ENCODE data around the gene FOXL2. TPM values are rescaled to one million over a fixed set of nuclear protein-coding genes. Genes with fewer than 3 reads are reported as not detected.

Gene FOXL2
- total RNA-seq, 4 donors from 2014 or later: not detected

- no peak overlapping the region for H3K27ac ChIP-seq
- peak overlapping the region in 1 of 4 donors; percentile 2 for H3K4me3 ChIP-seq
- no peaks in the 10 kb centered on the region for H3K36me3 ChIP-seq
- peaks cover 28 to 34% of the 10 kb centered on the region in 2 donors for H3K4me1 ChIP-seq
- in situ Hi-C loops (cut with MboI; ENCODE audit: low sequenced_read_pairs in 4 of 4) (loop anchor here (10.0 to 25.0 kb wide), 3 partner anchors 374 to 399 kb away; partner anchors contain the start of gene MRPS22 (in 2 of the 4)), intact Hi-C loops (cut with DNase I; ENCODE audit: low total_unique reads) (loop anchor here (5.0 kb wide), 1 partner anchor 389 kb away; no protein-coding TSS in a partner anchor)
- TF ChIP-seq CTCF (IDR thresholded peaks at IDR 0.05 in 4 of 5, conservative IDR thresholded peaks at IDR 0.05 in 1 of 5) (no peak), POLR2A (IDR thresholded peaks at IDR 0.05) (no peak)
- no peak for ATAC-seq
- DNase-seq: no peak
- peaks cover 72 to 78% (median 73%) of the 10 kb centered on the region in 3 donors for H3K27me3 ChIP-seq
- no peaks in the 10 kb centered on the region for H3K9me3 ChIP-seq
Measured at GRCh38 chr3:138938056-138938876, 8.7 kb downstream of the FOXL2 start.

GRCh38 chr3:138937690-138938055, 9.3 kb downstream of the FOXL2 start:
- ATAC-seq (no peak), DNase-seq (no peak)
- TF ChIP-seq CTCF (IDR thresholded peaks at IDR 0.05 in 4 of 5, conservative IDR thresholded peaks at IDR 0.05 in 1 of 5): no peak
- TF ChIP-seq POLR2A (IDR thresholded peaks at IDR 0.05): no peak
- intact Hi-C loops (cut with DNase I; ENCODE audit: low total_unique reads): loop anchor here (5.0 kb wide), 1 partner anchor 390 kb away; no protein-coding TSS in a partner anchor
- H3K27me3 ChIP-seq: peaks cover 66 to 72% (median 67%) of the 10 kb centered on the region in 3 donors
- in situ Hi-C loops (cut with MboI; ENCODE audit: low sequenced_read_pairs in 4 of 4): loop anchor here (10.0 to 25.0 kb wide), 3 partner anchors 375 to 400 kb away; partner anchors contain the start of gene MRPS22 (in 2 of the 4)
- no peaks in the 10 kb centered on the region for H3K9me3 ChIP-seq
- H3K4me1 ChIP-seq: peaks cover 28 to 34% of the 10 kb centered on the region in 2 donors
- no peak overlapping the region for H3K27ac ChIP-seq
- H3K4me3 ChIP-seq: peak overlapping the region in 1 of 4 donors; percentile 2
- no peaks in the 10 kb centered on the region for H3K36me3 ChIP-seq

GRCh38 chr3:138936741-138937689, 9.9 kb downstream of the FOXL2 start:
- H3K4me1 ChIP-seq: peaks cover 28 to 34% of the 10 kb centered on the region in 2 donors
- in situ Hi-C loops (cut with MboI; ENCODE audit: low sequenced_read_pairs in 4 of 4) (loop anchor here (10.0 to 25.0 kb wide), 3 partner anchors 375 to 400 kb away; partner anchors contain the start of gene MRPS22 (in 2 of the 4)), intact Hi-C loops (cut with DNase I; ENCODE audit: low total_unique reads) (loop anchor here (5.0 kb wide), 1 partner anchor 390 kb away; no protein-coding TSS in a partner anchor)
- H3K9me3 ChIP-seq: no peaks in the 10 kb centered on the region
- peak; percentile 12 to 23 for ATAC-seq
- peaks cover 59 to 65% (median 60%) of the 10 kb centered on the region in 3 donors for H3K27me3 ChIP-seq
- DNase-seq: no peak
- H3K4me3 ChIP-seq: peak overlapping the region; percentile 32 to 70 (median 44)
- no peak overlapping the region for H3K27ac ChIP-seq
- no peaks in the 10 kb centered on the region for H3K36me3 ChIP-seq
- TF ChIP-seq POLR2A (IDR thresholded peaks at IDR 0.05): no peak
- TF ChIP-seq CTCF (IDR thresholded peaks at IDR 0.05 in 4 of 5, conservative IDR thresholded peaks at IDR 0.05 in 1 of 5): no peak

All from gastrocnemius medialis (tissue), 4 donors.